Activated CD4-positive, alpha-beta T cell treated with anti-CD3 and anti-CD28 coated beads, Interleukin-2, amount 50 U/mL, for 16 hours (primary cell): ENCODE measurements around the gene AGPAT2.

Experiments
- DNase-seq: peaks from one replicate; pipeline ENCODE4 v3.0.0-alpha.2; 2020

AGPAT2 gene

DNA sequence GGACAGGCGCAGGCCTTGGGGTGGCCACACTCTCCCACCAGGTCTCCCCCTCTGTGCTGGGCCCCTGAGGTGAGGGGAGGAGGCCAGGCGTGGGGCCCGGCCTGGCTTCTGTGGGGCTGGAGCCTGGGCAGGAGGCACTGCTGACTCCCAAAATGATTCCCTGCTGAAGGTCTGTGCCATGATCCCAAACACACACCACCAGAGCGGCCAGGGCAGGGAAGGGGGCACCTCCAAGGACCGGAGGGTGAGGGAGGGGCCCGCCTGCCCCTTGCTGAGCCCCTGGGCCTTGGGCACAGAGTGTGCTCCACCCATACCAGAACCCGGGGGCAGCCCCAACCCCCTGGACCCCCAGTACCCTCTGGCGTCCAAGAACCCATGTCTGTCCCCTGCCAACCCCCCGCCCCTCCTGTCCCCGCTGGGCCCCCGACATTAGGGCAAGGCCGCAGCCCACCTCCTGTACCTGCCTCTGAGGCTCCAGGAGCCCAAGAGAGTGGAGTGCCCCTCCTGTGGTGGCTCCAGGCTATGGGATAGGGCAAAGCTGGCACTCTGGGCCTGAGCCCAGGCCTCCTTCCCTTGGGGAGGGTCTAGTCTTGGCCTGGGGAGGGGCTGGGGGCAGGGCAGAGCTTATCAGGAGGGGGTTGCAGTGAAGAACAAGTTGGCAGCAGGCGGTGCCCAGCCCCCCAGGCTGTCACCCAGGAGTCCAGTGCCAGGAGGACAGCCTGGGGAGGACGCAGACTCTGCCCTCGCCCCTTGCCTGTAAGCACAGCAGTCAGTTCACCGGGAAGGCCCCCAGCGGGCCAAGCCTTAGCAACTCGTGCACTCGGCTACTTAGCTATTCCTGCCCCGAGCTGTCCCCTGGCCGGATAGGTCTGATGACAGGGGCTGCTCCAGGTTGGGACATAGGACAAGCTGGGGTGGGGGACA, 27.1 kb downstream of the AGPAT2 start:
- no peak for DNase-seq

DNA sequence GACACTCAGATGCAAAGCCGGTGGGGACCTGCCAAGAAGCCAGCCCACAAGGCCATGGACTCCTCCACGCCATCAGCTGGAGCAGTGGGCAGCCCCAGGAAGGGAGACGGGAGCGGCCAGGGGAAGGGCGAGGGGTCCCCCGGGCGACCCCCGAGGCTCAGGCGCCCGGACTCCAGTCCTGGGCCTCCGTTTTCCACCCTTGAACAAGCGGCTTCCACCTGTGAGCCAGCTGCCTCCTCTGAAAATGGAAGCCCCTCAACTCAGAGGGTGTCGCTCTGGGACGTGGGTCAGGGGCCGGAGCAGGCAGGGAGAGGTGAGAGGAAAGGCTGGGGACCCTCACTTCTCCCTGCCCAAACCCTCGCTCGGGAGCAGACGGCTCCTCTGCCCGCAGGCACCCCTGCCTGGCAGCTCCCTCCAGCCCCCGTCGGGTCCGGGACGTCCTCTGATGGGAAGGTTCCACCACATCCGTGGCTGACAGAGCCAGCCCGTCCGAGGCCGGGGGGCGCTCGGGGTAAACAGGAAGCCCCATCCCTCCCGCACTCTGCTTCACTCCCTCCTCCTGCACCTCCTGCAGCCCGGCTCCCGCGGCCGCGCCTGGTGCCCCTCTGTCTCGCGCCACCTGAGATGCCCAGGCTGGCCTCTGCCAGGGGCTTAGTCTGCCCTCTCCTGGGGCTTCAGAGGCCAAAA, 28.3 kb downstream of the AGPAT2 start:
- no peak for DNase-seq

DNA sequence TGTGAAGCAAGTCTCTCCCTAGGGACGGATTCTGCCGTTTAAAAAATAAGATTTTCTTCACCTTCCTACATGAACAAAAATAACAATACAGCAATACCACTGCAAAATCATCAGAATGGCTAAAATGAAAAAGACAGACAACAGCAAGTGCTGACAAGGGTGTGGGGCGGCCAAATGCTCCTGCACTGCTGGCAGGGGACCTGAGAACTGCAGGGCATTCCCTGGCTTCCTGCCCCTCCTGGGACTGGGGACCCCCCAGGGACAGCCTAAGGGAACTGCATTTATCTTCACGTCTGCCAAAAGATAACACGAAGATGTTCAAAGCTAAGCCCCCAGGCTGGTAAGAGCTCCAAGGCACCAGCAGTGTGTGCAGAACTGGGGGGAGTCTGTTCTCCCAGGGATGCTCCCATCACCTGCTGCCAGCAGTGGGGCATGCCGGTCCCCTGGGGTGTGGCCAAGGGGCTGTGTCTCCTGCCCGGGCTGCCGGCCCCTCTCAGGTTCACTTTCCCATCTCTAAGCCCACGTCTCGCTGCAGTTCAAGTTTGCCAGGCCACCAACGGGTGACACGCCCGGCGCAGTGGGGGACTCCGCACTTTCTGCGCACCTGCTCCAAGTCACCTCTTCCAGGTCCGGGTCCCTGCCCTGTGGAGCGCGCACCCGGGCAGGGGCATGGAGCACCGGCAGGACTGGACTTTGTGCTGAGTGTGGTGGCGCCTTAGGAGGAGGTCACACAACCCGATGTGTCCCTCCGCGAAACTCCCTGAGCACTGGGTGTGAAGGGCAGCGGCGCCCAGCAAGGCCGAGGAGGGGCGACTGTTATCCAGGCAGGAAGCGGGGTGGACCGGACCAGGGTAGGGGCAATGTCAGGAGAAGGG, 29.0 kb downstream of the AGPAT2 start:
- DNase-seq, result no peak

- DNase-seq, result no peak
These were observed 30.3 kb downstream of the AGPAT2 start for GRCh38 chr9:136656795-136657611.

DNA sequence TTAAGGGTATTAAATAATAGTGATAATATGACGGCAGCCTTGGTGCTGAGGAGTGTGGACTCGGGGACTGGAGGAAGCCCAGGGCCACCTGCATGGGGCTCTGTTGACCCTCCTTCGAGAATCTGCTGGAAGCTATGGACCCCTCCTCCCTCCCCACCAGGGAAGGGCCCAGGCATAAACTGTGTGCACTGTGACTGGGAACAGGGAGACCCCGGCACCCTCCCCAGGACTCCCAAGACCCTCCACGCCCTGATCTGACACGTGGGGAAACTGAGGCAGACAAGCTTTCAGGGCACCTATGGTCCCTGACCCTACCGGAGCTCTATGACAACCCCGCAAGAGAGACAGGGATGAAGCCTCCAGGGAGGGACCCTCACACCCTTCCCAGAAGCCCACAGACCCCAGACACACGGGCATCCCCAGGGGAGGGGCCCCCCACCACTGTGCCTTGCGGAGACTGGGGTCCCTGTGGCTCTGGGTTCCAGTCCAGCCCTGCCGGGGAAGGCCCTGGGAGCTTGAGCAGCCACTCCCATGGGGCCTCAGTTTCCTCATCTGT, 31.0 kb downstream of the AGPAT2 start:
- no peak for DNase-seq

DNA sequence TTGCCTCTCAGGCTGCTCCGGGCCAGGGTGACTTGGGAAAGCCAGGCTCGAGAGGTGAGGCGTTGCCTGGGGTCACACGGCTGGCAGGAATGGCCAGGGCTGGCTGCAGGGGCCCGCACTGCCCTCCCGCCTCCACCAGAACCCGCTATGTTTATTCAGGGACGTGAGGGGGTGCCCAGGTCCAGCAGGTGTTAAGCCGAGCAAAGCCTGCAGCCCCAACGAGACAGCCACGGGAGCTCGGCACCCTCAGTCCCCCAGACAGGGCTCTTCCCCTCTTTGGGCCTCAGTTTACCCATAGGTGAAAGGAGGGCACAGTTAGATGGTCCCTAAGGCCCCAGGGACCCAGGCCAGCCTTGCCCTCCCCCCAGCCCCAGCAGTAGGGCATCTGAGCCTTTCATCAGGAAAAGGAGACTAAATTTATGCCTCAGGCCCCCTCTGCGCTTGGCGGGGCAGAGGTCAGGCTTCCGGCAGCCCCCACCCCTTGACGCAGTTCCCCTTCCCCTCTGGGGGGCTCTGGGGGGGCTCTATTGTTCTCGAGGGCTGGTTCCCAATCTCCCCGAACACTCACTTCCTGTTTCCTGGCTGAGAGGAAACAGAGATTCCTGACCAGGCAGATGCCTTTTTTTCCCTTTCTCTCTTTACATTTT, 31.6 kb downstream of the AGPAT2 start:
- no peak for DNase-seq

DNA sequence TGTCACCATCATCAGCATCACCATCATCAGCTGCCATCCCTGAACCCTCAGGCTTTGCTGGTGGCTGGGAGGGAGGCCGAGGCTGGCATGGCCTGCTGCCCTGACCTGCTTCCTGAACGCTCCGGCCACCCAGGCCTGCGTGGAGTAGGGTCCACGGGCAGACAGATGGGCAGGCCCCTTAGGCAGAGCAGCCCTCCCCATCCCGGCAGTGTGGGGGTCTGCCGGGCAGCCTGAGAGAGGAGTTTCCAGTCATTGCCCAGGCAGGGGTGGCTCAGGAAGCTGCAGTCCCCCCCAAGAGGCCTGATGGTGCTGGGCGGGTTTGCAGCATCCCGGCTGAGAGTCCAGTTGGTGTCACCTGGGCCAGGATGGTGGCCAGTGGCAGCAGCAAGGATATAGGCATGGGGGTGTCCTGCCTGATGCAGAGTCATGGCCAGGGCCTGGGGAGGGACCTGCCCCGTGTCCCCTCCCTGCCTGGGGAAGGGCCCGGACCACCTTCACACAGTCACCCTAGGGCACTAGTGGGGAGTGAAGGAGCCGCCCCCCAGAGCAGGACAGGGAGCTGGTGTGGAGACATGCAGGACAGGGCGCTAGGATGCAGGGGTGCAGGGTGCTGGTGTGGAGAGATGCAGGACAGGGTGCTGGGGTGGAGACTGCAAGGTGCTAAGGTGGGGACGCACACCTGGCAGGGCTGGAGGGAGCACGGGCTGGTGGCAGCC, 32.3 kb downstream of the AGPAT2 start:
- no peak for DNase-seq

DNA sequence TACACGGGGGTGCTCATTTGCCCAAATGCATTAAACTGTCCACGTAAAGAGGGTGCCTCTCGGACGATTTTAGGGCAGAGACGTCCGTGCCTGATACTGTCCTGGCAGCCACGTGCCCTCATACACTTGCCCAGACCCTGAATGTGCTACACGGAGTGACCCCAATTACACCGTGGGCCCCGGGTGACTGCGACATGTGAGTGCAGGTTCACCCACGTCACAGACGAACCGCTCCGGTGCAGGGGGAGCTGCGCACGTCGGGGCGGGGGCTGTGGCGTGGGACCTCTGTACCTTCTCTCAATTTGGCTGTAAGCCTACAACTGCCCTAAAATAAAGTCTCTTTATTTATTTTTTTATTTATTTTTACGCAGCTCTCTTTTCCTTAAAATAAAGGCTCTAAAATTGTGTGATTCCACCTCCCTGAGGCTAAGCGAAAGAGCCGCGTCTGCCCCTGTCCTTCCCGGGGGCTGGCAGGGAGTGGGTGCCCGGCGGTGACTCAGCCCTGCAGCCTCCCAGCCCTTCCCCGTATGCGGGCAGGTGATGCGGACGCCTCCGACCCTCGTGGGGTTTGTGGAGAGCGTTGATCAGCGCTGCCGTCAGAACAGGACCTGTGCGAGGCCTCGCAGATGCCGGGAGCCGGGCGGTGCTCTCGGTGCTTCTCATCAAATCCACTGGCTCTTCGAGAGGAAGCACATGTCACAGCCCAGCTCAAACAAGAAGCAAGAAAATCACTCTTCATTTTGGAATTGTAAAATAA, 33.8 kb downstream of the AGPAT2 start:
- no peak for DNase-seq

DNA sequence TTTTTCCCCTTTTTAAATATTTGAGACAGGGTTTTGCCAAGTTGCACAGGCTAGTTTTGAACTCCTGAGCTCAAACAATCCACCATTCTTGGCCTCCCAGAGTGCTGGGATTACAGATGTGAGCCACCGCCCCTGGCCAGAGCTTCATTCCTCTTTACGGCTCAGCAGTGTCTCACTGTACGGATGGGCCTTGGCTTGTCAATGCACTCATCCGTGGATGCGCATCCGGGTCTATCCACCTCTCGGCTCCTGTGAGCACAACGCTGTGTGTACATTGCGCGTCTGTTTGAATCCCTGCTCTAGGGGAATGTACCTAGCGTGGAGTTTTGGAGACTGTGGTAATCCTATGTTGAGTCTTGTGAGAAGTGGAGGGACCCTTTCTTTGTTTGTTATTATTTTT, 35.4 kb downstream of the AGPAT2 start:
- no peak for DNase-seq

GRCh38 chr9:136650648-136651047, 36.6 kb downstream of the AGPAT2 start:
- no peak for DNase-seq

DNA sequence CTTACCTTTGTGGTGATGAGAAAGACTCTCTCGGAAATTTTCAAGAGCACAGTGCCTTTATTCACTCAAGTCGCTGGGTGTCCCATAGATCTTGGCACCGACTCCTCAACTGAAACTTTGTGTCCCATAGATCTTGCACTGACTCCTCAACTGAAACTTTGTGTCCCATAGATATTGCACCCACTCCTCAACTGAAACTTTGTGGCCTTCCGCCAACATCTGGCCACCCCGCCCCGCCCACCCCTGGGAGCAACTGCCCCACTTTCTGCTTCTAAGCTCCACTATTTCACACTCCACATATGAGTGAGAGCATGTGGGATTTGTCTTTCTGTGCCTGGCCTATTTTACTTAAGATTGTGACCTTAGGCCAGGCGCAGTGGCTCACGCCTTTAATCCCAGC, 37.2 kb downstream of the AGPAT2 start:
- DNase-seq, result no peak

GRCh38 chr9:136648751-136649150, 38.5 kb downstream of the AGPAT2 start:
- DNase-seq, result no peak

- no peak for DNase-seq
These were observed 40.2 kb downstream of the AGPAT2 start for GRCh38 chr9:136646827-136647711.

DNA sequence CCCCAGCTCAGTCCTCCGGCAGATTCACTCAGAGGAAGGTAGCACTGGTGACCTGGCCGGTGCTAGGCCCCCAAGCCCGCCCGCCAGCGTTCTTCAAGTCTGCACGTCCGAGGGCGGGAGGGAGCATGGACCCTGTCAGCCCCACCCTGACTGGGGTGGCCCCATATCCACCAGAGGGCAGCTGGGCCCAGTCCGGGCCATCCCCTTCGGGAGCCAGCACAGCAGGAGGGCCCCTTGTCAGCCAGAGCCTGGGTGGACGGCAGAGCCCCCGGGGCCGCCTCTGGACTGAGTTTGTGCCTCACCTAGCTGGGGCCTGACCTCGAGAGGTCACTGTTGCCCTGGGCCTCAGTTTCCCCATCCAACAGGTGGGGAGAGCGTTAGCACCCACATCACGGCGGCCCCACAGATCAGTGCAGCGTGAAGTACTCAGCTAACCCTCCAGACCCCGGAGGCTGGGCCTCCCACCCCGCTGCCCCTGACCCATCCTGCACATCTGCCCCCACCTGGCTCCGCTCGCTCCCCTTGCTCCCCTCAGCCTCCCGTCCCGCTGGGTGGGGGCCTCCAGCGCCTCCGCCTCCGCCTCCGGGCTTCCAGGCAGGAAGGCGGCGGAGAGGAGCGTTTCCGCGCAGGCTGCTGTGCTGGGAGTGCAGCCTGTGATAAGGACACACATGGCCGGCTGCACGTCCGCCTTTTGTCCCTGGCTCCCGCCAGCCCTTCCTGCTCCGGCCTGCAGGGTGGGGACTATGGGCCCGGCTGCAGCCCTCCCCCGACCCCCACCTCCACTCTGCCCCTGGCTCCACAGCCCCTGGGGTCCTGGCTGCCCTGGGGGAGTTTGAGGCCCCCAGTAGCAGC, 41.1 kb downstream of the AGPAT2 start:
- no peak for DNase-seq

GRCh38 chr9:136645352-136645902, 41.8 kb downstream of the AGPAT2 start:
- DNase-seq, result no peak

- peak; percentile 77 for DNase-seq
These were observed 42.5 kb downstream of the AGPAT2 start for GRCh38 chr9:136644593-136645351.

- DNase-seq, result no peak
These were observed 43.0 kb downstream of the AGPAT2 start for GRCh38 chr9:136644343-136644592.
